Breast epithelium (tissue), 3 donors: ENCODE measurements around the gene RPS2.

Experiments used
- CTCF ChIP-seq, 3 donors: fragments of 450-650 bp; IDR thresholded peaks; one replicate each; pipeline ENCODE4 v1.5.1; 2016 to 2017; ENCODE audit warnings: antibody characterized with exemption in 3 of 3, mild to moderate bottlenecking in 3 of 3, moderate library complexity in 3 of 3
- POLR2A ChIP-seq: fragments of 450-650 bp; IDR thresholded peaks from one replicate; pipeline ENCODE4 v1.6.1; 2016; ENCODE audit warnings: antibody characterized with exemption, mild to moderate bottlenecking, moderate library complexity

GRCh38 chr16:1999866-2000514 lies 35.4 kb upstream of the RPS2 start:
- TF ChIP-seq CTCF (IDR thresholded peaks at IDR 0.05) (no peak), POLR2A (no peak)
